GM18951 (cell line): ENCODE measurements around the gene TMEM259.

Source experiments
- POLR2A ChIP-seq: IDR thresholded peaks from 4 replicates; pipeline ENCODE4 v1.6.1; 2011; ENCODE audit warnings: mild to moderate bottlenecking; ENCODE audit not compliant: insufficient read length, insufficient read depth; ENCODE audit errors: extremely low read depth
- in situ Hi-C: fragments of 300-500 bp; cut with MboI; formaldehyde crosslinking; loops from one replicate; pipeline ENCODE4 v1.12.0; 2022; ENCODE audit warnings: low sequenced_read_pairs, mixed read lengths, inconsistent platforms; ENCODE audit not compliant: unreplicated experiment

The TMEM259 gene

DNA sequence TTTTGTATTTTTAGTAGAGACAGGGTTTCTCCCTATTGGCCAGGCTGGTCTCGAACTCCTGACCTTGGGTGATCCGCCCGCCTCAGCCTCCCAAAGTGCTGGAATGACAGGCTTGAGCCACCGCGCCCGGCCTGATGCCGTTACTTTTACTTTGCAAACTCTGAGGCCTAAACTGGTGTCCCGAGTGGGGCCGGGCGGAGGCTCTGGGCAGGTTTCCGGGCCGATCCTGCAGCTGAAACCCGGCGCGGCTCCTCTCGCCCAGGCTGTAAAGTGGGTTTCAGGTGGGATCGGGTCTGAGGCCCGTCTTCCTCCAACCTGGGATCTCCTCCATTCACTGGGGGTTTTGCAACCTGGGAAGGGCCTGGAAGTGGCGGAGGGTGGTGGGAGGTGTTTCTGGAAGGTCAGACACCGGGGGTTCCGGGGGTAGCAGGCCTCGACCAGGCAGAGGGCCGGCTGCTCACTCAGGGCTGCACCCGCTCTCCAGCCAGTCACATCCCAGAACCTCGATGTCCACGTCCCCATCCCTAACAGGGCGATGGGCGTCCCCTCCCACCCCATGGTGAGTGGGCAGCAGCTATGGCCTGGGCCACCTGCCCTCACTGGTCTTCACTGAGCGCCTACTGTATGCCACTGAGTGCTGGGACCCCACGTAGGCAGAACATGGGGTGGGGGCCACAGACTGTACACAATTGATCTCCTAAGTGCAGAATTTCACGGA, 58.1 kb downstream of the TMEM259 start:
- in situ Hi-C loops = no loop called here
- no peak for TF ChIP-seq POLR2A

DNA sequence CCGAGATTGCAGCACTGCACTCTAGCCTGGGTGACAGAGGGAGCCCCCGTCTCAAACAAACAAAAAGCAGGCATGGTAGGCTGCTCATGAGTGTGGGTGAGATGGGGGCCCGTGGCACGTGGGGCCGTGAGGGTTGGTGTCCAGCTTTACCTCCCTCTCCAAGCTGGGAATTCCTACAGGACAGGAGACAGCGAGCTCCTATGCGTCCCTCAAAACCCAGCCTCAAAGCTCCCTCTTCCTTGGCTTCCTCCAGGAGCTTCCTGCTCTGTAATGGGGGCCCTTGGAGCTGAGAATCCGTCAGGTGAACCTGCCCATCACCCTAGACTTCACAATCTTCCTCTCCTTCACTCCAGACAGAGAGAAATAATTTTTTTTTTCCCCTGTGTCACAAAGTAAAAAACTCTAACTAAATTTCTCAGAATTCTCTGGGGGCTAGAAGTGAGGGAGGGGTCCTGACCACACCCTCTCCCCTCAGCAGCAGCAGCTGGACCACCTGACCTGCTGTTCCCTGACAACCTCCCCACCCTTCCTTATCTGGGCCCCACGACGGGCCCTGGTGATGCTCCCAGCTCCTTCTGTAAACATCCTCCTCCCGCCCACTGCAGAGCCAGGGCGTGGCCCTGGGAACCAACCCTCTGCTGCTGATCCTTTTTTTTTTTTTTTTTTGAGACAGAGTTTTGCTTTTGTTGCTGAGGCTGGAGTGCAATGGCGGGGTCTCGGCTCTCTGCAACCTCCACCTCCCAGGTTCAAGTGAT, 58.9 kb downstream of the TMEM259 start:
- no peak for TF ChIP-seq POLR2A
- in situ Hi-C loops = no loop called here

DNA sequence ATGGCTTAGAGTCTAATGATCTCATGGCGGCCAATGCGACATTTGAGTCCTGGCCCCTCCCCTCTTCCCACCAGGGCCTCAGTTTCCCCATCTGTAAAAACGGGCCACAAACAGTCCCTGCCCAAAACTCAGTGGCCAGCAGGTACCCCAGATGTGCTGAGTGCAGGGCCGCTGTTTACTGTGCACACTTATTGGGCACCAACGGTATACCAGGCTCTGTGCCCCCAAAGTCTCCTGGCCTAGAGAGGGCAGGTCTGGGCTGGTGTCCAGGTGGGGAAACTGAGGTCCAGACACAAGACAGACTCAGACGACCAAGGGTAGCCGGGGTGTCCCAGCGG, 60.4 kb downstream of the TMEM259 start:
- no peak for TF ChIP-seq POLR2A
- in situ Hi-C loops = no loop called here

DNA sequence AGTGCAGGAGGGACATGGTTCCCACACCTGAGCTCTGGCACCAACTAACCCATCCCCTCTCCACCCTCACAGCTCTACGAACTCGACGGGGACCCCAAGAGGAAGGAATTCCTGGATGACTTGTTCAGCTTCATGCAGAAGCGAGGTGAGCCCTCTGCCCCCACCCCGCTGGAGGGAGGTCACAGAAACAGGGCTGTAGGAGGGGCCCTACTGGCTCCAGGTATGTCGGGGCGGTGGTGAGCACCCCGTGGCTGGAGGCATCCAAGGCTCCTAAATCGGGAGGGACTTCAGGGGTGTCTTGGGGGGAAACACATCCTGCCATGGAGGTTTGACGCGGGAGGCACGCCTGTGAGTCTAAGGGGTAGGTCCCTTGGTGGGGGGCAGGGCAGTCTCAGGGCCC, 60.9 kb downstream of the TMEM259 start:
- no peak for TF ChIP-seq POLR2A
- in situ Hi-C loops = no loop called here
